CD4-positive, alpha-beta T cell treated with Interleukin-15 for 1 hour (primary cell): Measurements from ENCODE around the gene OR4D1.
A peak's percentile ranks its signal among the peaks of the same experiment; 100 is the strongest.
"Not testable (repeated sequence)": the region's sequence is repeated elsewhere in the genome, so short reads cannot be mapped to it uniquely, and the experiment has no call there.

Source experiments
- DNase-seq: peaks from one replicate; pipeline ENCODE4 v3.0.0-alpha.2; 2020

The OR4D1 gene

DNA sequence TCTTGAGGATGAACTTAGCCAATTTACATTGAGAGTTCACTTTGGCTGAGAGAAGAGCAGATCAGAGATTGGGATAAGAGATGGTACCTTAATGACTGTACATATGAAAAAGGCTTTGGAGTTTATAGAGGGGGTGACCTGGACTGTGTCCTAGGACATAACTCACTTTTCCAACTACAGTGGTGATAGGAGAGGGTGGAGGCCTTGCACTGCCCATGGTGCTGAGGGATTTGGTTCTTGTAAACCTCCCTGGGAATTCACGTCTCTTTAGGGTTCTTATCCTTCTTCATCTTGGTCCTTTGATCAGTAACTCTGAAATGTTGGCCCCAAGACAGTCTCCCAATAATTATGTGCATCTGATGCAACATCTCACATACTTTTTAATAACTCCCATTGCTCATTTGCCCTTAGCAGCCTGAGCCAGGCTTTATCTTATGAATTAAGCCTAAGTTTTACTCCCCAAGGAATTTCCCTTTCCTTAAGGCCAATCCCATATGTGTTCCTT, at the start of gene OR4D1:
Gene OR4D1, plus strand, starts transcription at position 455 of the 505 bp plus-strand sequence. CDS start 6,770 bp downstream, outside the sequence.
- DNase-seq, result no peak

- DNase-seq, result no peak
Observed at GRCh38 chr17:58100506-58100905, 47.7 kb upstream of the OR4D1 start.

- DNase-seq, result not testable (repeated sequence)
Observed at GRCh38 chr17:58101898-58102297, 46.3 kb upstream of the OR4D1 start.

- DNase-seq, result no peak
Observed at GRCh38 chr17:58105093-58105492, 43.1 kb upstream of the OR4D1 start.

GRCh38 chr17:58107306-58107705, 40.9 kb upstream of the OR4D1 start:
- DNase-seq, result no peak

GRCh38 chr17:58109197-58109596, 39.0 kb upstream of the OR4D1 start:
- DNase-seq, result no peak

DNA sequence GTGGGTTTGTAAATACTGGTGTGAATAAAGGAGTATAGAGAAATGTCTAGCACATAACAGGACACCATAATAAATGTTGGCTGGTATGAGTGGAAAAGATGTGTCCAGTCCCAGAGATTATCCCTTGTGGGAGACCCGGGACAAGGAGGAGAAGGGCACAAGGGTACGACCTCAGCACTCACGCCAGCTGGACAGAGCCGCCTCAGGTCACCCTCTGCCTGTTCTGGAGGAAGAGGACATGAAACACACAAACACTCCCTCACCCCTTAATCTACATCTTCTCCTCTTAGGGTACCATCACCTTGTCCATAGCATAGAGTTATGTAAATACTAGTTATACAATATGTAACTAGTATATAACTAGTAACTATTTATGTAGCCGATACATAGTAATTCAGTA, 38.2 kb upstream of the OR4D1 start:
- DNase-seq, result no peak

DNA sequence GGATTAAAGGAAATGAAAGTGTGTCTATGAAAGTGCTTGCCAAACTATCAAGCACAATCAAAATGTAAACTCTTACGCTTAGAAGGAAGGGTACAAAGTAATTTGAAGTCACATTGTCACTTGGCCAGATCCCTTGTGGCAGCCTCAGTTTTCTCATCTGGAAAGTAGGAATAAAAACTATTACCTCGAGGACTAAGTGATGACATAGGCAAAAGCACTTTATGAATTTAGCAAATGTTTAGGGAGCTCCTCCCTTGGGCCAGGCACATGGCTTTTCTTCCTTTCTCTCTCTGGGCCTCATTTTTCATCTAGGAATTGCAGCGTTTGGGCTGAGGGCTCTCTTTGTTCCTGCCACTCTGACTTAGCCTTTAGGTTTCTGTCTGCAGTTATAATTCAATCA, 36.5 kb upstream of the OR4D1 start:
- DNase-seq, result no peak

DNA sequence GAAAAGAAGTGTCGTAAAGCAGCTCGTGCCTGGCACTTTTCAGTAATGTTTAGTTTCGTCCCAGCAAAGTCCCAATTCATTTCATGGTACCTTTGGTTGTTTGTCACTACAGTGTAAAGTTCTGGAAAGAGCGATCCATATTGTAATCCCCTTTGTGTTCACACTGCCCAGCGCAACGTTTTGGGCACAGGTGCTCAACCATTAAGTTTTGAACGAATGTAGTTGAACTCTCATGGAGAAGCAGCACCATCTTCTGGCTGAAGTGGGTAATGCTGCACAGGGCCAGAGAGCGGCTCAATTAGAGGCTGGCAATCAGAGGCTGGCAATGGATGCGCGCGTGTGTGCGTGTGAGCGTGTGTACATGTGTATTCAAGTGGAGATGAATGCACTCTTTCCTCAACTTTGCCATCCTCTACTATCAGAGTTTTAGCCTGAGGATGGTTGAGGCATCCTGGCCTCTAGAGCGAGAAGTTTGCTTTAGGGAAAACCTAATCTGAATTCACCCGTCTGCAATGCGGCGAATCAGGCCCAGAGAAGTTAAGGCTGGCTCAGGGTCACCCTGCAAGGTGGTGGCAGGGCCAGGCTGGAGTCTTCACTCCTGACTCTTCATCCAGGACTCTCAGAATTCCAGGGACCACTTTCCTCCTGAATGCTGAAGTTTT, 35.1 kb upstream of the OR4D1 start:
- DNase-seq, result peak; percentile 75

GRCh38 chr17:58113947-58114346, 34.2 kb upstream of the OR4D1 start:
- no peak for DNase-seq

GRCh38 chr17:58117382-58117781, 30.8 kb upstream of the OR4D1 start:
- DNase-seq, result no peak

- DNase-seq, result no peak
Observed at GRCh38 chr17:58119491-58119890, 28.7 kb upstream of the OR4D1 start.

GRCh38 chr17:58120195-58120822, 27.9 kb upstream of the OR4D1 start:
- DNase-seq, result peak; percentile 19

DNA sequence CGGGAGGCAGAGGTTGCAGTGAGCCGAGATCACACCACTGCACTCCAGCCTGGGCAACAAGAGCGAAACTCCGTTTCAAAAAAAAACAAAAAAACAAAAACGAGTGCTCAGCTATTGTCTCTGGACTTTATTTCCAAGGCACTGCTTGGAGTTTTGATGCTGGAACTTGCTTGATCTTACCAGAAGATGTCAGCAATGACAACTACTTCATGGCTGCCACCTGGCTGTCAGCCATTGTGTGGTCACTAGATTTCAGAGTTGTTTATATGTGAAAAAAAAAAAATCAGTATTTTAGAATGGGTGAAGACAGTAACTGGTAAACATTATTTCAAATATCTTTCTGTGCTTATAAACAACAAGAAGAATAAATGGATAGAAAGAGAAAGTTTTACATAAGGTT, 26.3 kb upstream of the OR4D1 start:
- DNase-seq, result peak; percentile 46

GRCh38 chr17:58127846-58128245, 20.3 kb upstream of the OR4D1 start:
- DNase-seq, result no peak

DNA sequence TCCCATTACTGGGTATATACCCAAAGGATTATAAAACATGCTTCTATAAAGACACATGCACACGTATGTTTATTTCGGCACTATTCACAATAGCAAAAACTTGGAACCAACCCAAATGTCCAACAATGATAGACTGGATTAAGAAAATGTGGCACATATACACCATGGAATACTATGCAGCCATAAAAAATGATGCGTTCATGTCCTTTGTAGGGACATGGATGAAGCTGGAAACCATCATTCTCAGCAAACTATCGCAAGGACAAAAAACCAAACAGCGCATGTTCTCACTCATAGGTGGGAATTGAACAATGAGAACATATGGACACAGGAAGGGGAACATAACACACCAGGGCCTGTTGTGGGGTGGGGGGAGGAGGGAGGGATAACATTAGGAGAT, 15.5 kb upstream of the OR4D1 start:
- DNase-seq, result not testable (repeated sequence)

DNA sequence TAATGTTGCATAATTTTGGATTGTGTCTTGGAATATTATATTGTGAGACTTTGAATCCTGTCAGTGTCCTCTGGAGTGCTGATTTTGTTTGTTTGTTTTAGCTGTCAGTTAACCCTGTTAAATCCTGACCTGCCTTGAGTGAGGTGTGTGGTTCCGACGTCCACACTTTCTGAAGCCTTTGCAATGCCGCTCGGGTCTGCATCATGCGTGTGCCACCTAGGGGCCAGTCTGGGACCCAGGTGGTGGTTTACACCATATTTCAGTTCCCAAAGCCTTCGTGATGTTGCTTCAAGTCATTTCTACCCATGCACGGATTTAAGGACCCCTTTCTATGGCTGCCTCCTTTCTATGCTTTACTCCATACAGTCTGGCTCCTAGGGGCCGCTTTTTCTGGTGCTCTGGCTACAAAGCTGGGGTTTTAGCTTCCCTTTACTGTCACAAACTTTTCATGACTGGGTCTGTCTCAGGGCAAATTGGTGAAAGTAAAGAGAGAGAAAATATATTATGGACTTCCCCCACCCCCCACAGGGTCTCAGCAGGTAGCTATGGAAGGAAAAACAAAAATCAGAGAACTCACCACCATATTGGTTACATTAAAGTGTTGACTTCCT, 11.4 kb upstream of the OR4D1 start:
- no peak for DNase-seq

DNA sequence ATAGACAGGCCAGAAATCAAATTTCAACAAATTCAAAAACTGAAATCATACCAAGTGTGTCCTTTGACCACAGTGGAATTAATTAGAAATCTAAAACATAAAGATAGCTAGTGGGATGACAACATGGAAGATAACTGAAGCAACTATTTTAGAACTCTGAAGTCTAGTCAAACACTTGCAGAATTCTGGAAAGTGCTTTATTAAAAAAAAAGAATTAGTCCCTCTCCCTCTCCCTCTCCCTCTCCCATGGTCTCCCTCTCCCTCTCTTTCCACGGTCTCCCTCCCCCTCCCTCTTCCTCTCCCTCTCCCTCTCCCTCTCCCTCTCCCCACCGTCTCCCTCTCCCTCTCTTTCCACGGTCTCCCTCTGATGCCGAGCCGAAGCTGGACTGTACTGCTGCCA, 6.7 kb upstream of the OR4D1 start:
- no peak for DNase-seq

GRCh38 chr17:58143335-58143734, 4.8 kb upstream of the OR4D1 start:
- not testable (repeated sequence) for DNase-seq

- DNase-seq, result no peak
Observed at GRCh38 chr17:58144801-58145200, 3.4 kb upstream of the OR4D1 start.

DNA sequence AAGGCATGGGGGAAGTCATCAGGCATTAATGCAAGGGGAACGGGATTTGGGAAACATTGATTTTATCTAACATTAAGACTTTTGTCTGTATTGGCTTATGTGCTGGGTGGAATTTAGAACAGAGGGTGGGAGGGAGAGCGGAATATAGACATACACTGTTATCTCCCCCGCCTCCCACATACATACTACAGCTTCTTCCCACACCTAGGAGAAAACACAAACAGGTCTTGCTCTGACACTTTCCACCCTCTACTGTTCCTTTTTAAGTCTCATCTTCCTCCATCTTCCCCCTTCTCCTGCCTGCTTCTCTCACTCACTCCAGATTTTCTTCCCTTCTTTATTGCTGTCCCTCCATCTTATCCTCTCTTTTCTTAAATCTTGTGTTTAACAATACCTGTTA, 425 bp downstream of the OR4D1 start:
- no peak for DNase-seq

GRCh38 chr17:58150394-58150793, 2.2 kb downstream of the OR4D1 start:
- DNase-seq, result no peak

DNA sequence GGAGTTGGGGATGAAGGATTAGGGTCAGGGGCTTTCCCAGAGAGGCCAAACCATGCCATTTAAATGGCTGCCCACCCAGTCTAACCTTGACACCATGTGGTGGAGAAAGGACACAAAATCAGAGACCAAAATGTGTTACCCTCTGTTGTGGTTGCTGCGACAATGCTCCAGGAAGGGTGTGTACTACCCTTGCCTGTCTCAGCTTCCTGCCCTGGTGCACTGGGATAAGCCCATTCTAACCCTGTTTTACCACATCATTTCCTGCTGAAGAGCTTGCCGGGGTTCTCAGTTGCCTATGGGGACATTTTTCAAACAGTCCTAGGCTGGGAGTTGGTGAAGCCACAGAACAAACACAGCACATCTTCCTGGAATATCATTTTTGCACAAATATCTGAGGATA, 4.9 kb downstream of the OR4D1 start:
- DNase-seq, result peak; percentile 76

GRCh38 chr17:58153671-58154070, 5.5 kb downstream of the OR4D1 start:
- no peak for DNase-seq
